GM12878 (cell line): ENCODE data around the gene BICC1. TPM values are rescaled to one million over a fixed set of nuclear protein-coding genes. Genes with fewer than 3 reads are reported as not detected.

Experiments
- ATAC-seq: fragments of 200-7000 bp; cut with Tn5 transposase; 3 replicates; pipeline ENCODE4 v1.9.1; 2020; ENCODE audit warnings: mild to moderate bottlenecking, moderate library complexity
- BruUV-seq: library from RNA; stranded (reverse); fragments of 400-500 nt; replicated peaks from 2 replicates; lab custom pipeline; 2021; lab: Mats Ljungman, UMichigan
- CTCF ChIA-PET: fragments of 300-600 bp; sonication (Branson Sonifier 250); formaldehyde crosslinking; extraction: SDS; loops from one replicate; lab custom pipeline; 2021; ENCODE audit warnings: inconsistent platforms; lab: Yijun Ruan, JAX
- POLR2A ChIA-PET: fragments of 350-600 bp; formaldehyde crosslinking; extraction: SDS; loops from one replicate; lab custom pipeline; 2021; ENCODE audit warnings: inconsistent platforms; lab: Charles Lee
- RAD21 ChIA-PET: fragments of 300-600 bp; sonication (Branson Sonifier 250); formaldehyde crosslinking; loops from one replicate; lab custom pipeline; 2023; ENCODE audit warnings: antibody characterized with exemption; ENCODE audit not compliant: unreplicated experiment; lab: Charles Lee
- SMC1A ChIA-PET: fragments of 300-600 bp; sonication (Branson Sonifier 250); formaldehyde crosslinking; loops from one replicate; lab custom pipeline; 2023; ENCODE audit not compliant: unreplicated experiment, uncharacterized antibody; lab: Charles Lee
- DNase-seq: peaks from one replicate; pipeline ENCODE4 v3.0.0-alpha.2; 2011; ENCODE audit warnings: low read depth, low spot score
- FAIRE-seq: peaks from 3 replicates; lab custom pipeline; 2011; peaks lifted over from hg19 to GRCh38; lab: Jason Lieb, UNC
- H2AFZ ChIP-seq: 2 replicates; pipeline ENCODE4 v1.6.0; 2011; ENCODE audit warnings: low read depth, low read length, control low read depth; ENCODE audit not compliant: control insufficient read depth
- H3K27ac ChIP-seq: 2 replicates; pipeline ENCODE4 v1.5.1; 2011; ENCODE audit warnings: control low read depth; ENCODE audit not compliant: control insufficient read depth, insufficient read depth
- H3K27me3 ChIP-seq, 2 experiments: replicated peaks in 1 of 2; 2 replicates each; pipeline versions ENCODE4 v1.6.0 to v1.6.1; 2011; ENCODE audit warnings: low read length in 1 of 2; ENCODE audit not compliant: control insufficient read depth in 2 of 2, insufficient read depth in 2 of 2
- H3K36me3 ChIP-seq, 2 experiments: 2 replicates each; pipeline ENCODE4 v1.5.1; 2011; ENCODE audit warnings: low read length in 1 of 2; ENCODE audit not compliant: control insufficient read depth in 2 of 2, insufficient read depth in 2 of 2
- H3K4me1 ChIP-seq: 2 replicates; pipeline ENCODE4 v1.6.1; 2011; ENCODE audit warnings: mild to moderate bottlenecking, low read length, moderate library complexity, mixed read lengths; ENCODE audit not compliant: control insufficient read depth, insufficient read depth
- H3K4me2 ChIP-seq: 2 replicates; pipeline ENCODE4 v1.6.0; 2011; ENCODE audit warnings: control low read depth; ENCODE audit not compliant: control insufficient read depth, insufficient read depth
- H3K4me3 ChIP-seq: fragments of 200-600 bp; sonication (generic); 2 replicates; pipeline ENCODE4 v1.5.1; 2016
- H3K79me2 ChIP-seq: 2 replicates; pipeline ENCODE4 v1.6.0; 2011; ENCODE audit warnings: low read length; ENCODE audit not compliant: control insufficient read depth, insufficient read depth
- H3K9ac ChIP-seq: 2 replicates; pipeline ENCODE4 v1.8.0; 2011; ENCODE audit warnings: low read length, control low read depth, mixed read lengths; ENCODE audit not compliant: control insufficient read depth, insufficient read depth
- H3K9me3 ChIP-seq: replicated peaks from 3 replicates; pipeline ENCODE4 v1.5.1; 2011; ENCODE audit warnings: mild to moderate bottlenecking, low read length; ENCODE audit not compliant: control insufficient read depth, insufficient read depth
- H4K20me1 ChIP-seq: 2 replicates; pipeline ENCODE4 v1.6.0; 2011; ENCODE audit not compliant: control insufficient read depth, insufficient read depth
- CEBPB ChIP-seq, 2 experiments: fragments of 150-350 bp in 1 of 2; IDR thresholded peaks; 2 replicates each; pipeline ENCODE4 v1.6.1; 2012 to 2014; ENCODE audit warnings: low read depth in 2 of 2, low read length in 2 of 2, borderline replicate concordance in 1 of 2, inconsistent platforms in 1 of 2
- KLF5 ChIP-seq: fragments of 450-650 bp; IDR thresholded peaks from 2 replicates; pipeline ENCODE4 v1.6.1; 2014; ENCODE audit warnings: mild to moderate bottlenecking; ENCODE audit not compliant: partially characterized antibody
- MXI1 ChIP-seq: fragments of 150-350 bp; IDR thresholded peaks from 2 replicates; pipeline ENCODE4 v1.6.1; 2011; ENCODE audit warnings: low read depth, mild to moderate bottlenecking, inconsistent platforms, low read length, improper control_type of control experiment
- NRF1 ChIP-seq: conservative IDR thresholded peaks from 2 replicates; pipeline ENCODE4 v1.6.1; 2011; ENCODE audit warnings: mild to moderate bottlenecking, low read depth, low read length, improper control_type of control experiment
- PAX5 ChIP-seq: IDR thresholded peaks from 2 replicates; pipeline ENCODE4 v1.6.1; 2011; ENCODE audit warnings: low read depth, low read length, borderline replicate concordance
- TCF7 ChIP-seq: IDR thresholded peaks from 2 replicates; pipeline ENCODE4 v1.6.1; 2014; ENCODE audit warnings: antibody characterized with exemption, borderline replicate concordance
- ZNF207 ChIP-seq: fragments of 450-650 bp; IDR thresholded peaks from 2 replicates; pipeline ENCODE4 v1.6.1; 2014; ENCODE audit warnings: antibody characterized with exemption, mild to moderate bottlenecking, borderline replicate concordance
- whole genome bisulfite sequencing: methylation state at CpG from one replicate; pipeline ENCODE4 v1.1.6; 2016; ENCODE audit warnings: low lambda C conversion rate; ENCODE audit not compliant: insufficient replicate concordance, insufficient coverage; ENCODE audit errors: missing lambda C conversion rate; 5-methylcytosine and 5-hydroxymethylcytosine counted together
- in situ Hi-C: fragments of 300-500 bp; cut with MboI; formaldehyde crosslinking; loops from 9 replicates; pipeline ENCODE4 v1.14.3; 2018; ENCODE audit warnings: mixed read lengths
- intact Hi-C: fragments of 100-400 bp; cut with micrococcal nuclease; formaldehyde crosslinking; loops from one replicate; pipeline ENCODE4 v1.14.2; 2022; ENCODE audit not compliant: unreplicated experiment
- polyA plus RNA-seq, 11 experiments: library from polyadenylated mRNA; depleted of rRNA in 4 of 11; unstranded in 6 of 11; stranded (reverse) in 5 of 11; fragments of >200 nt; fragmentation: Nextera tagmentation in 4 of 11; fragmentation: Illumina TruSeq in 1 of 11; extraction: Ambion mirVana in 4 of 11; extraction: Trizol in 1 of 11; gene quantifications; 1 replicate in 1 of 11; 2 replicates in 10 of 11; pipeline versions ENCODE4 v1.2.1 to v1.2.3, GENCODE V29; 2011 to 2016; ENCODE audit warnings: inconsistent platforms in 2 of 11, missing spikeins in 2 of 11, low read depth in 1 of 11
- total RNA-seq, 4 experiments: library from RNA; depleted of rRNA in 3 of 4; stranded (reverse); fragments of >200 nt in 3 of 4; fragmentation: Illumina TruSeq in 1 of 4; extraction: Trizol in 1 of 4; gene quantifications; 2 replicates each; pipeline versions ENCODE4 v1.2.1 to v1.2.3, GENCODE V29; 2013 to 2021
- TF ChIP-seq, protein P1 (sequence below): IDR thresholded peaks from 2 replicates; pipeline ENCODE4 v1.6.1; 2012; ENCODE audit warnings: low read length, inconsistent platforms
- TF ChIP-seq, protein P2 (sequence below): fragments of 450-650 bp; formaldehyde crosslinking; IDR thresholded peaks from 2 replicates; pipeline ENCODE4 v1.4.0; 2020; ENCODE audit warnings: mild to moderate bottlenecking, moderate library complexity
- TF ChIP-seq, protein P3 (sequence below): IDR thresholded peaks from 2 replicates; pipeline ENCODE4 v1.6.1; 2011; ENCODE audit warnings: low read depth, low read length, improper control_type of control experiment, borderline replicate concordance
- TF ChIP-seq, protein P4 (sequence below): IDR thresholded peaks from 2 replicates; pipeline ENCODE4 v1.6.1; 2011; ENCODE audit warnings: mild to moderate bottlenecking, low read depth, low read length, moderate library complexity; ENCODE audit not compliant: insufficient replicate concordance

BICC1 gene
- total and polyA plus RNA-seq, 10 of the 15 experiments (the other 5 are each of a cell fraction or from before 2014, with no cell fraction given) = 0.01 to 0.10 (median 0.04) TPM; not detected in 5

GRCh38 chr10:58821752-58822056 is 309.0 kb downstream of the BICC1 start:
- POLR2A ChIA-PET = no interaction called here
- no peak overlapping the region for H2AFZ ChIP-seq
- RAD21 ChIA-PET = no interaction called here
- SMC1A ChIA-PET = interaction anchor here (0.6 kb wide), 1 partner anchor 269 kb away, joined by 3 read pairs; no protein-coding TSS in a partner anchor
- WGBS = 0% methylated on average over 1 of the region's 1 CpG
- no TSS peak for BruUV-seq
- H3K9me3 ChIP-seq = no peaks in the 10 kb centered on the region
- H4K20me1 ChIP-seq = no peaks in the 10 kb centered on the region
- H3K27ac ChIP-seq = no peak overlapping the region
- ATAC-seq (no peak), DNase-seq (no peak), FAIRE-seq (no peak)
- H3K36me3 ChIP-seq = no peaks in the 10 kb centered on the region
- no peaks in the 10 kb centered on the region for H3K27me3 ChIP-seq
- CTCF ChIA-PET = no interaction called here
- H3K79me2 ChIP-seq = no peaks in the 10 kb centered on the region
- no peak overlapping the region for H3K4me2 ChIP-seq
- H3K4me3 ChIP-seq = no peak overlapping the region
- TF ChIP-seq, protein P1, sequence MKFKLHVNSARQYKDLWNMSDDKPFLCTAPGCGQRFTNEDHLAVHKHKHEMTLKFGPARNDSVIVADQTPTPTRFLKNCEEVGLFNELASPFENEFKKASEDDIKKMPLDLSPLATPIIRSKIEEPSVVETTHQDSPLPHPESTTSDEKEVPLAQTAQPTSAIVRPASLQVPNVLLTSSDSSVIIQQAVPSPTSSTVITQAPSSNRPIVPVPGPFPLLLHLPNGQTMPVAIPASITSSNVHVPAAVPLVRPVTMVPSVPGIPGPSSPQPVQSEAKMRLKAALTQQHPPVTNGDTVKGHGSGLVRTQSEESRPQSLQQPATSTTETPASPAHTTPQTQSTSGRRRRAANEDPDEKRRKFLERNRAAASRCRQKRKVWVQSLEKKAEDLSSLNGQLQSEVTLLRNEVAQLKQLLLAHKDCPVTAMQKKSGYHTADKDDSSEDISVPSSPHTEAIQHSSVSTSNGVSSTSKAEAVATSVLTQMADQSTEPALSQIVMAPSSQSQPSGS = no peak
- TF ChIP-seq CEBPB (IDR thresholded peaks at IDR 0.05; ENCODE audit: borderline replicate concordance in 1 of 2, low read depth in 2 of 2, low read length in 2 of 2) (no peak), ZNF207 (no peak), KLF5 (no peak), TCF7 (no peak), MXI1 (no peak), PAX5 (no peak), NRF1 (no peak)
- TF ChIP-seq, protein P2, sequence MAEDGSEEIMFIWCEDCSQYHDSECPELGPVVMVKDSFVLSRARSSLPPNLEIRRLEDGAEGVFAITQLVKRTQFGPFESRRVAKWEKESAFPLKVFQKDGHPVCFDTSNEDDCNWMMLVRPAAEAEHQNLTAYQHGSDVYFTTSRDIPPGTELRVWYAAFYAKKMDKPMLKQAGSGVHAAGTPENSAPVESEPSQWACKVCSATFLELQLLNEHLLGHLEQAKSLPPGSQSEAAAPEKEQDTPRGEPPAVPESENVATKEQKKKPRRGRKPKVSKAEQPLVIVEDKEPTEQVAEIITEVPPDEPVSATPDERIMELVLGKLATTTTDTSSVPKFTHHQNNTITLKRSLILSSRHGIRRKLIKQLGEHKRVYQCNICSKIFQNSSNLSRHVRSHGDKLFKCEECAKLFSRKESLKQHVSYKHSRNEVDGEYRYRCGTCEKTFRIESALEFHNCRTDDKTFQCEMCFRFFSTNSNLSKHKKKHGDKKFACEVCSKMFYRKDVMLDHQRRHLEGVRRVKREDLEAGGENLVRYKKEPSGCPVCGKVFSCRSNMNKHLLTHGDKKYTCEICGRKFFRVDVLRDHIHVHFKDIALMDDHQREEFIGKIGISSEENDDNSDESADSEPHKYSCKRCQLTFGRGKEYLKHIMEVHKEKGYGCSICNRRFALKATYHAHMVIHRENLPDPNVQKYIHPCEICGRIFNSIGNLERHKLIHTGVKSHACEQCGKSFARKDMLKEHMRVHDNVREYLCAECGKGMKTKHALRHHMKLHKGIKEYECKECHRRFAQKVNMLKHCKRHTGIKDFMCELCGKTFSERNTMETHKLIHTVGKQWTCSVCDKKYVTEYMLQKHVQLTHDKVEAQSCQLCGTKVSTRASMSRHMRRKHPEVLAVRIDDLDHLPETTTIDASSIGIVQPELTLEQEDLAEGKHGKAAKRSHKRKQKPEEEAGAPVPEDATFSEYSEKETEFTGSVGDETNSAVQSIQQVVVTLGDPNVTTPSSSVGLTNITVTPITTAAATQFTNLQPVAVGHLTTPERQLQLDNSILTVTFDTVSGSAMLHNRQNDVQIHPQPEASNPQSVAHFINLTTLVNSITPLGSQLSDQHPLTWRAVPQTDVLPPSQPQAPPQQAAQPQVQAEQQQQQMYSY (CRISPR knock-in tag) = no peak
- TF ChIP-seq, protein P3, sequence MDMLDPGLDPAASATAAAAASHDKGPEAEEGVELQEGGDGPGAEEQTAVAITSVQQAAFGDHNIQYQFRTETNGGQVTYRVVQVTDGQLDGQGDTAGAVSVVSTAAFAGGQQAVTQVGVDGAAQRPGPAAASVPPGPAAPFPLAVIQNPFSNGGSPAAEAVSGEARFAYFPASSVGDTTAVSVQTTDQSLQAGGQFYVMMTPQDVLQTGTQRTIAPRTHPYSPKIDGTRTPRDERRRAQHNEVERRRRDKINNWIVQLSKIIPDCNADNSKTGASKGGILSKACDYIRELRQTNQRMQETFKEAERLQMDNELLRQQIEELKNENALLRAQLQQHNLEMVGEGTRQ = no peak
- TF ChIP-seq, protein P4, sequence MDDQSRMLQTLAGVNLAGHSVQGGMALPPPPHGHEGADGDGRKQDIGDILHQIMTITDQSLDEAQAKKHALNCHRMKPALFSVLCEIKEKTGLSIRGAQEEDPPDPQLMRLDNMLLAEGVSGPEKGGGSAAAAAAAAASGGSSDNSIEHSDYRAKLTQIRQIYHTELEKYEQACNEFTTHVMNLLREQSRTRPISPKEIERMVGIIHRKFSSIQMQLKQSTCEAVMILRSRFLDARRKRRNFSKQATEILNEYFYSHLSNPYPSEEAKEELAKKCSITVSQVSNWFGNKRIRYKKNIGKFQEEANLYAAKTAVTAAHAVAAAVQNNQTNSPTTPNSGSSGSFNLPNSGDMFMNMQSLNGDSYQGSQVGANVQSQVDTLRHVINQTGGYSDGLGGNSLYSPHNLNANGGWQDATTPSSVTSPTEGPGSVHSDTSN = no peak
- intact Hi-C loops = no loop called here
- H3K9ac ChIP-seq = no peak overlapping the region
- H3K4me1 ChIP-seq = no peaks in the 10 kb centered on the region
- in situ Hi-C loops = no loop called here
